ENCODE data around the gene ERBB4. TPM values are rescaled to one million over a fixed set of nuclear protein-coding genes. Genes with fewer than 3 reads are reported as not detected.

ERBB4 gene
- total RNA-seq, 6 donors from 2014 or later, result 3.3 to 24.2 (median 11.7) TPM

GRCh38 chr2:211516537-211516936 is 1022.1 kb downstream of the ERBB4 start:
- TF ChIP-seq EP300 (IDR thresholded peaks at IDR 0.05) (no peak), POLR2A (IDR thresholded peaks at IDR 0.05) (no peak), CTCF (IDR thresholded peaks at IDR 0.05) (no peak), POLR2AphosphoS5 (IDR thresholded peaks at IDR 0.05) (no peak)
- Histone ChIP-seq H3K4me1 (no peaks in the 10 kb centered on the region), H3K4me3 (no peak overlapping the region), H3K36me3 (no peaks in the 10 kb centered on the region), H3K9me3 (no peaks in the 10 kb centered on the region), H3K27ac (no peak overlapping the region), H3K27me3 (no peaks in the 10 kb centered on the region)
- DNase-seq, result no peak
- 89% methylated on average over 3 of the region's 3 CpGs for WGBS, 2 donors
- ATAC-seq (ENCODE audit: low FRiP score in 2 of 2), result no peak

DNA sequence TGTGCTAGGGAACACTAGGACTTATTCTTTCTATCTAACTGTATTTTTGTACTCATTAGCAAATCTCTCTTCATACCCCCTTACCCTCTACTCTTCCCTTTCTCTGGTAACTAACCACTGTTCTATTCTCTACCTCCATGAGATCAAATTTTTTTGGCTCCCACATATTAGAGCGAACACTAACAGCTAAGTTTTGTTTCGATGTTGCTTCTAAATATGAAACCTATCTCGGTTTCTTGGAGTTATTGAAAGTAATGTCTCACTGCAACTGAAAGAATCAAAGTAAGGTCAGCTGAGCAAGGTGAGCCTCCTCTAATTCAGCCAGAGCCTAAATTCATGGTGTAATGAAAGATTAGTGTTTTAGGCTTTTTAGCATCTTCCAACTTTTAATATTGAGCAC is 1024.6 kb downstream of the ERBB4 start:
- no peak for DNase-seq
- Histone ChIP-seq H3K9me3 (no peaks in the 10 kb centered on the region), H3K27ac (no peak overlapping the region), H3K4me1 (no peaks in the 10 kb centered on the region), H3K36me3 (no peaks in the 10 kb centered on the region), H3K27me3 (no peaks in the 10 kb centered on the region), H3K4me3 (no peak overlapping the region)
- TF ChIP-seq POLR2AphosphoS5 (IDR thresholded peaks at IDR 0.05), result no peak
- TF ChIP-seq POLR2A (IDR thresholded peaks at IDR 0.05), result no peak
- no peak for TF ChIP-seq CTCF (IDR thresholded peaks at IDR 0.05)
- TF ChIP-seq EP300 (IDR thresholded peaks at IDR 0.05), result no peak
- 90 to 92% methylated on average over 3 of the region's 3 CpGs for WGBS, 2 donors
- no peak for ATAC-seq (ENCODE audit: low FRiP score in 2 of 2)

DNA sequence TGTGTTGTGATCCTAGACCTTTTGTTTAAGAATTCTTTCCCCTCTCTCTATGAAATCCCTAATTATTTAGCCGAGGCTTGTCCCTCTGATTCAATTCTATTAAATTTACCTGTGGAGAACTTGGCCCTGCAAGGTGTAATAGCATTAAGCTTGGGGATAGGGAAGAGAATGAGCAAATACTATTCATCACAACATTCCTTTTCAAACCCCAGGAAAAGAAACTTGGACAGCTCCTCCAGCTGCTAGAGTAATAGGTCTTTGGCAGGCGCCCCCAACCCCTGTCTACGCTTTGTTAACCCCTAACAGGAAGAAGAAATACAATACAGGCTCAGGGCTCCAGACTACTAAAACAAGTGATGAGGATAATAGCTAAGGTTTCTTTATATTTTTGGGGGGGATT is 1025.2 kb downstream of the ERBB4 start:
- H3K4me1 ChIP-seq, result no peaks in the 10 kb centered on the region
- TF ChIP-seq POLR2AphosphoS5 (IDR thresholded peaks at IDR 0.05) (no peak), EP300 (IDR thresholded peaks at IDR 0.05) (no peak), POLR2A (IDR thresholded peaks at IDR 0.05) (no peak), CTCF (IDR thresholded peaks at IDR 0.05) (no peak)
- H3K9me3 ChIP-seq, result no peaks in the 10 kb centered on the region
- H3K27ac ChIP-seq, result no peak overlapping the region
- no peaks in the 10 kb centered on the region for H3K36me3 ChIP-seq
- 56 to 69% methylated on average over 3 of the region's 3 CpGs for WGBS, 2 donors
- no peaks in the 10 kb centered on the region for H3K27me3 ChIP-seq
- ATAC-seq (ENCODE audit: low FRiP score in 2 of 2), result no peak
- no peak overlapping the region for H3K4me3 ChIP-seq
- no peak for DNase-seq

GRCh38 chr2:211512806-211513205 is 1025.8 kb downstream of the ERBB4 start:
- no peaks in the 10 kb centered on the region for H3K9me3 ChIP-seq
- H3K4me1 ChIP-seq, result no peaks in the 10 kb centered on the region
- DNase-seq, result no peak
- no peaks in the 10 kb centered on the region for H3K27me3 ChIP-seq
- H3K4me3 ChIP-seq, result no peak overlapping the region
- TF ChIP-seq EP300 (IDR thresholded peaks at IDR 0.05) (no peak), POLR2AphosphoS5 (IDR thresholded peaks at IDR 0.05) (no peak), POLR2A (IDR thresholded peaks at IDR 0.05) (no peak), CTCF (IDR thresholded peaks at IDR 0.05) (no peak)
- ATAC-seq (ENCODE audit: low FRiP score in 2 of 2), result no peak
- WGBS, 2 donors, result 72 to 85% methylated on average over 3 of the region's 3 CpGs
- no peak overlapping the region for H3K27ac ChIP-seq
- no peaks in the 10 kb centered on the region for H3K36me3 ChIP-seq

- ATAC-seq (ENCODE audit: low FRiP score in 2 of 2) (no peak), DNase-seq (no peak)
- H3K4me1 ChIP-seq, result no peaks in the 10 kb centered on the region
- H3K27me3 ChIP-seq, result no peaks in the 10 kb centered on the region
- no peak overlapping the region for H3K27ac ChIP-seq
- peaks cover 0 to 4% (median 0%) of the 10 kb centered on the region in 4 donors for H3K9me3 ChIP-seq
- TF ChIP-seq EP300 (IDR thresholded peaks at IDR 0.05) (no peak), POLR2AphosphoS5 (IDR thresholded peaks at IDR 0.05) (no peak), POLR2A (IDR thresholded peaks at IDR 0.05) (no peak), CTCF (IDR thresholded peaks at IDR 0.05) (no peak)
- H3K4me3 ChIP-seq, result no peak overlapping the region
- no peaks in the 10 kb centered on the region for H3K36me3 ChIP-seq
Observed at GRCh38 chr2:211503856-211504255, 1034.7 kb downstream of the ERBB4 start.
